Measurements from ENCODE around the gene CEP70. TPM values are rescaled to one million over a fixed set of nuclear protein-coding genes. Genes with fewer than 3 reads are reported as not detected.

CEP70 gene
- total RNA-seq, 1 experiment from 2014 or later: 64.5 TPM

GRCh38 chr3:138507524-138507923, 86.5 kb downstream of the CEP70 start:
- intact Hi-C loops (cut with micrococcal nuclease; ENCODE audit: unreplicated experiment) (no loop called here), in situ Hi-C loops (cut with HindIII; ENCODE audit: low pct_unique_long_range_greater_than_20kb, low sequenced_read_pairs) (no loop called here)
- no peaks in the 10 kb centered on the region for H3K9me3 ChIP-seq (ENCODE audit: control insufficient read depth, insufficient read depth, low read depth, low read length)
- H3K36me3 ChIP-seq (ENCODE audit: control insufficient read depth, insufficient read depth, low read length): no peaks in the 10 kb centered on the region; the same call in 1 of the 2 replicates
- CTCF ChIA-PET: no interaction called here
- ATAC-seq: no peak
- POLR2A ChIA-PET: no interaction called here
- H3K27ac ChIP-seq (ENCODE audit: low read length): no peak overlapping the region
- DNase-seq (ENCODE audit: low read depth, low spot score): no peak
- TF ChIP-seq, protein P1, sequence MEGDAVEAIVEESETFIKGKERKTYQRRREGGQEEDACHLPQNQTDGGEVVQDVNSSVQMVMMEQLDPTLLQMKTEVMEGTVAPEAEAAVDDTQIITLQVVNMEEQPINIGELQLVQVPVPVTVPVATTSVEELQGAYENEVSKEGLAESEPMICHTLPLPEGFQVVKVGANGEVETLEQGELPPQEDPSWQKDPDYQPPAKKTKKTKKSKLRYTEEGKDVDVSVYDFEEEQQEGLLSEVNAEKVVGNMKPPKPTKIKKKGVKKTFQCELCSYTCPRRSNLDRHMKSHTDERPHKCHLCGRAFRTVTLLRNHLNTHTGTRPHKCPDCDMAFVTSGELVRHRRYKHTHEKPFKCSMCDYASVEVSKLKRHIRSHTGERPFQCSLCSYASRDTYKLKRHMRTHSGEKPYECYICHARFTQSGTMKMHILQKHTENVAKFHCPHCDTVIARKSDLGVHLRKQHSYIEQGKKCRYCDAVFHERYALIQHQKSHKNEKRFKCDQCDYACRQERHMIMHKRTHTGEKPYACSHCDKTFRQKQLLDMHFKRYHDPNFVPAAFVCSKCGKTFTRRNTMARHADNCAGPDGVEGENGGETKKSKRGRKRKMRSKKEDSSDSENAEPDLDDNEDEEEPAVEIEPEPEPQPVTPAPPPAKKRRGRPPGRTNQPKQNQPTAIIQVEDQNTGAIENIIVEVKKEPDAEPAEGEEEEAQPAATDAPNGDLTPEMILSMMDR (IDR thresholded peaks at IDR 0.05): no peak
- no peak for TF ChIP-seq TCF7L2 (IDR thresholded peaks at IDR 0.05; ENCODE audit: low read depth, low read length)
- TF ChIP-seq SIN3A (IDR thresholded peaks at IDR 0.05; ENCODE audit: borderline replicate concordance, insufficient read depth, low read depth, low read length): no peak
- no peak for TF ChIP-seq REST (IDR thresholded peaks at IDR 0.05; ENCODE audit: insufficient read depth in 1 of 2, low read depth in 2 of 2, low read length in 1 of 2)
- TF ChIP-seq POLR2AphosphoS5 (IDR thresholded peaks at IDR 0.05; ENCODE audit: low read depth, low read length): no peak
- H3K27me3 ChIP-seq (ENCODE audit: control insufficient read depth, insufficient read depth, low read length): no peaks in the 10 kb centered on the region
- no peak overlapping the region for H3K4me3 ChIP-seq (ENCODE audit: low read depth in 2 of 2, low read length in 2 of 2)
- BruUV-seq (replicated peaks): no TSS peak
- H3K4me1 ChIP-seq (ENCODE audit: control insufficient read depth, insufficient read depth, low read length): no peaks in the 10 kb centered on the region

DNA sequence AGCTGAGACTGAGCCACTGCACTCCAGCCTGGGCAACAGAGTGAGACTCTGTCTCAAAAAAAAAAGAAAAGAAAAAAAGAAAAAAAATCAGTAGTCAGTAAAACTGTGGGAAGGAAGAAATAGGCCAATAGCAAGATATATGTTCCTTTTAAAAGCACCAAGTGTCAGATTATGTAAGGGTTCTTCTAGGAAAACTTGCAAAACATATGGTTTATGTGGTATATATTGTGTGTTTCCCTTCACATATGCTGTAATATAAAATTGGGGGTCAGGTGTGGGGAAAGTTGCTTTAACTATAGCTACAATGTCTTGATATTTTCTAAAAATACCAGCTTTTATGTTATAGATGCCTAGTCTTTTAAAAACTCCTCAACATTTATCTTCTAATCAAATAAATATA, 95.1 kb downstream of the CEP70 start:
- TF ChIP-seq POLR2AphosphoS5 (IDR thresholded peaks at IDR 0.05; ENCODE audit: low read depth, low read length) (no peak), TCF7L2 (IDR thresholded peaks at IDR 0.05; ENCODE audit: low read depth, low read length) (no peak), REST (IDR thresholded peaks at IDR 0.05; ENCODE audit: insufficient read depth in 1 of 2, low read depth in 2 of 2, low read length in 1 of 2) (no peak)
- TF ChIP-seq, protein P1 (IDR thresholded peaks at IDR 0.05): no peak
- no peak for DNase-seq (ENCODE audit: low read depth, low spot score)
- ChIA-PET CTCF (no interaction called here), POLR2A (no interaction called here)
- no peaks in the 10 kb centered on the region for H3K4me1 ChIP-seq (ENCODE audit: control insufficient read depth, insufficient read depth, low read length)
- in situ Hi-C loops (cut with HindIII; ENCODE audit: low pct_unique_long_range_greater_than_20kb, low sequenced_read_pairs): no loop called here
- intact Hi-C loops (cut with micrococcal nuclease; ENCODE audit: unreplicated experiment): no loop called here
- H3K27me3 ChIP-seq (ENCODE audit: control insufficient read depth, insufficient read depth, low read length): no peaks in the 10 kb centered on the region
- peaks cover 5% of the 10 kb centered on the region; the same call in 1 of the 2 replicates for H3K36me3 ChIP-seq (ENCODE audit: control insufficient read depth, insufficient read depth, low read length)
- H3K9me3 ChIP-seq (ENCODE audit: control insufficient read depth, insufficient read depth, low read depth, low read length): no peaks in the 10 kb centered on the region
- no peak overlapping the region for H3K4me3 ChIP-seq (ENCODE audit: low read depth in 2 of 2, low read length in 2 of 2)
- no peak overlapping the region for H3K27ac ChIP-seq (ENCODE audit: low read length)
- no TSS peak for BruUV-seq (replicated peaks)
- ATAC-seq: no peak
